ENCODE results near the gene TNNT1.

- TF ChIP-seq POLR2A (IDR thresholded peaks at IDR 0.05) (no peak), CTCF (IDR thresholded peaks at IDR 0.05) (no peak)
Measured at GRCh38 chr19:55147545-55148251, 1.3 kb downstream of the TNNT1 start.
